PFSK-1 (cell line): ENCODE measurements around the gene EXOC6.

ENCODE experiments used
- FOXP2 ChIP-seq: optimal IDR thresholded peaks from 2 replicates; pipeline ENCODE3; 2011; ENCODE audit warnings: borderline replicate concordance, control low read depth, inconsistent platforms; ENCODE audit not compliant: insufficient read depth; ENCODE audit errors: extremely low read length, extremely low read depth
- POLR2AphosphoS5 ChIP-seq: IDR thresholded peaks from 2 replicates; pipeline ENCODE4 v1.6.1; 2012; ENCODE audit warnings: low read depth, mild to moderate bottlenecking, control low read depth, low read length, moderate library complexity
- REST ChIP-seq, 2 experiments: IDR thresholded peaks; 2 replicates each; pipeline versions ENCODE4 v1.6.1 to v1.8.0; 2011 to 2012; ENCODE audit warnings: low read depth in 2 of 2, low read length in 2 of 2, control low read depth in 1 of 2, inconsistent platforms in 1 of 2, mild to moderate bottlenecking in 1 of 2, moderate library complexity in 1 of 2; ENCODE audit not compliant: insufficient read depth in 1 of 2
- SIN3A ChIP-seq: IDR thresholded peaks from 2 replicates; pipeline ENCODE4 v1.6.1; 2012; ENCODE audit warnings: mild to moderate bottlenecking, low read length, moderate library complexity, borderline replicate concordance; ENCODE audit not compliant: insufficient read depth
- TAF1 ChIP-seq: IDR thresholded peaks from 2 replicates; pipeline ENCODE4 v1.6.1; 2012; ENCODE audit warnings: low read length, control low read depth, borderline replicate concordance; ENCODE audit not compliant: insufficient read depth

EXOC6 gene

GRCh38 chr10:93106631-93107072 is 258.3 kb downstream of the EXOC6 start:
- TF ChIP-seq POLR2AphosphoS5 (no peak), SIN3A (no peak), FOXP2 (no peak), TAF1 (no peak), REST (IDR thresholded peaks at IDR 0.05; ENCODE audit: insufficient read depth in 1 of 2, low read depth in 2 of 2, low read length in 2 of 2) (no peak)
